HG03060 (cell line): Measurements from ENCODE around the gene KCNG1.
"Not testable (repeated sequence)": the region's sequence is repeated elsewhere in the genome, so short reads cannot be mapped to it uniquely, and the experiment has no call there.

Experiments
- ATAC-seq: cut with Tn5 transposase; IDR thresholded peaks from one replicate; pipeline ENCODE4 v1.9.1; 2021; ENCODE audit warnings: low read depth, moderate number of reproducible peaks; ENCODE audit not compliant: unreplicated experiment

The KCNG1 gene

DNA sequence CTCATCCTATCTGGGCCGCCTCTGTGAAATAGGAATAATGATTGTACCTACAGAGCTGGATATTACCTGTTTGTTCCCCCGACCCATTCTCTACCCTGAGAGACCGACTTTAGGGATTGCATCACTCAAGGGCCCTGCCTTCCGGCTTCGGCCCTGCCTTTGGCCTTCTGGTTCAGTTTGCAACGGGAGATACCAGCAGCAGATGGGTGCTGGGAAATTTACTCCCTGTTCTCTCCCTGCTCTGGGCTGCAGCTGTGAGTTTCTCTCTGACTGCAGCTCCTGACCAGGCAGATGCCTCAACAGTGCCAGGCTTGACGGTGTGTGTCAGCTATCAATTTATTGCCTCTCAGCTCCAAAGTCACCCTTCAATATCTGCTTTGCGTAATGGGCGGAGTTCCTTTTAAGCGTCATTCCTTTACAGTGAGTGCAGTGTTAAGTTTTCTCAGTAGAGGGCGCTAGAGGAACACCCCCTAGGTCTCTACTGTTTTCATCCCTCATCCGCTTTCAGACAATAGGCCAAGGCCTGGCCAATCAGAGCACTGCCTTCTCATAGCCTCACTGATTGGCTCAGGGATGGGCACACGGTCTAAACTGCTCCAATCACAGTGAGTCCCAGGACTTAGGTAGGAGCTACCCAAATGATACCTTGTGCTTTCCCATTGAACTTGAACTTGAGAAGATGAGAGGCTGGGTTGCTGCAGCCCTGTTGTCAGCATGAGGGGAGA lies 30.0 kb downstream of the KCNG1 start:
- ATAC-seq: no peak

DNA sequence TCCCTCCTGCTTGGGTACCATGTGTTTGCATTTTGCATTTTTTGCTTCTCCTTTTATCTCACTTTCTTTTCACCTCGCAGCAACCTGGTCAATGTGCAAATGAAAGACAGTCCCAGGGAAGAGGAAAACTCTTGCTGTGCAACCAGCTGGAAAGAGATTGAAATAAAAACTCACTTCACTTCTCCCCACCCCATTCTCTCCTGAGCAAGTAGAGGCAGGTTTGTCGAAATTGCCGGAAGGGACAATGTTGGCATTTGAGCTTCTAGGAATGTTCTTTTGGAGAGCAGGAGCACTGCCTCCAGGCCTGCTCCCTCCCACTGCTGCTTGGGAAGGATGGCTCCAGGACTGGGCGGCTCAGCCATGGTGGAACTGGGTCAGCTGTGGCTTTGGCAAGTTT lies 30.6 kb downstream of the KCNG1 start:
- ATAC-seq: no peak

DNA sequence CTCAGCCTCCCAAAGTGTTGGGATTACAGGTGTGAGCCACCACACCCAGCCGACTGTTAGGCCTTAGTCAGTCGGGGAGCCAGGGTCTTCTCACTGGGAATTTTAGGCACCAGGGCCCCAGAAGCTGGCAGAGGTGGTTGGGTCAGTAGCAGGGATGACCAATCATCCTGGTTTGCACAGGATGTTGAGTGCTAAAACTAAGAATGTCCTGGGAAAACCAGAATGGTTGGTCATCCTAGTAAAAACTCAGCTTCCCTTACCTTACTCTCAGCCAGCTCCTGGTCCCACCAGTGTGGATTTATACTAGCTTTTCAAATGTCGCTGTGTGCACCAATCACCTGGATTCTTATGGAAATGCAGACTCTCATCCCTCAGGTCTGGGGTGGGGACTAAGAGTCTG lies 31.8 kb downstream of the KCNG1 start:
- ATAC-seq: no peak

DNA sequence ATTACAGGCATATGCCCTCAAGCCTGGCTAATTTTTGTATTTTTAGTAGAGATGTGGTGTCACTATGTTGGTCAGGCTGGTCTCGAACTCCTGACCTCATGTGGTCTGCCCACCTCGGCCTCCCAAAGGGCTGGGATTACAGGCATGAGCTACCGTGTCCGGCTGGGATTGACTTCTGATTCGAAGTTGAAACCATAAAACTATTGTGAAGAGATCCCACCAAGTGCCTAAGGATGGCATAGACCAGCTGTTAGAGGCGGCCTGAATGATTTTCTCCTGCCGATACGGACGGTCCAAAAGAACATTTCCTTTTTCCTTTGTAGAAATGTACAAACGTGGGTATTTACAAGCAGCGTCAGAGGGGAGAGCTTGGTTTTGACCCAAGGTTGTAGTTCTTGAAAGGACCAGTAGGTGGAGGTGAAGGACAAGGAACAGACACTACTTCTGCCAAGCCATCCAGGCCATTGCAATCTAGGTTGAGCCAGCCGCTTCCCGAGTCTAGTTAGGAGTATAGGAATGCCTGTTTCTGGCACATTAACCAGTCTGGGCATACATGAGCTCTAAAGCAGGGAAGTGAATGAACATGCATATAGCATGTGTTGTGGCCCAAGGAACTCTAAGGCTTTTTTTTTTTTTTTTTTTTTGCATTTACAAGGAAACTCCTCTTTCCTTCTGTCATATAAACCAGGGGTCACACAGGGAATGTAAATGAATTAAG lies 35.3 kb downstream of the KCNG1 start:
- ATAC-seq: no peak

DNA sequence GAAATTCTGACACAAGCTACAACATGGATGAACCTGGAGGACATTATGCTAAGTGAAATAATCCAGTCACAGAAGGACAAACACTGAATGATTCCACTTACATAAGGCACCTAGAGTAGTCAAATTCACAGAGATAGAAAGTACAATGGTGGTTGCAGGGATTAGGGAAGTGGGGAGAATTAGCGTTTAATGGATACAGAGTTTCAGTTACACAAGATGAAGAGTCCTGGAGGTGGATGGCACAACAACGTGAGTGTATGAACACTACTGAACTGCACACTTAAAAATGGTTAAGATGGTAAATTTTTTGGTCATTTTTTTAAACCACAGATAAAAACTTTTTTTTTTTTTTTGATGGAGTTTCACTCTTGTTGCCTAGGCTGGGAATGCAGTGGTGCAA lies 39.6 kb downstream of the KCNG1 start:
- ATAC-seq: no peak

DNA sequence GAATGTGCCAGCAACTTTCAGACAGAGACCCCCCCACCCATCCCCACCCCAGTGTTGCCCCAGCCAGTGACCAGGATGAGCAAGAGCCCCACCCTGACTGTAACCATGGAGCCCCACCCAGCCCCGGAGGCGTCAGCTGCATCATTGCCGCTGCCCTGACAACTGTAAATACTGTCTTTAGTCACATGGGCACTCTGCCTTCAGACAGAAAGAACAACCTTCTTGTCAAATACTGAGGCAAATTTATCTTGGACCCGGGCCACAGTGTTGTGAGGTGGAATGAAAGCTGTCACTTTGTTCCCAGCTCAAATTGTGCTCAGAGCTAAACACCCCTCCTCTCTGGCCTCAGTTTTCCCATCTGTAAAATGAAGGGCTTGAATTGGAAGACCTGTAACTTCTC lies 40.5 kb downstream of the KCNG1 start:
- no peak for ATAC-seq

DNA sequence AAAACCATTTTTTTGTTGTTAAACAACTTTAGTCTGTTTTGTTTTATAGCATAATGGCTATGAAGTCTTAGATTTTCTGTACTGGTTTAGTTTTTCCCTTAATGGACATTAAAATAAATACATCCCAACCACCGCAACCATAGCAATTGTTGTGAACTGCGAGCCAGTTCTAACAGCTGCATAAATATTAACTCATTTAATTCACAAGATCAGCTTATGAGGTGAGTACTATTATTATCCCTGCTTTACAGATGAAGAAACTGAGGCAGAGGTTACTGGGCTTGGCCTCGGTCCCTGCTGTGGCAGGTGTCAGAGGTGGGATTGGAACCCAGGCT lies 41.2 kb downstream of the KCNG1 start:
- no peak for ATAC-seq

DNA sequence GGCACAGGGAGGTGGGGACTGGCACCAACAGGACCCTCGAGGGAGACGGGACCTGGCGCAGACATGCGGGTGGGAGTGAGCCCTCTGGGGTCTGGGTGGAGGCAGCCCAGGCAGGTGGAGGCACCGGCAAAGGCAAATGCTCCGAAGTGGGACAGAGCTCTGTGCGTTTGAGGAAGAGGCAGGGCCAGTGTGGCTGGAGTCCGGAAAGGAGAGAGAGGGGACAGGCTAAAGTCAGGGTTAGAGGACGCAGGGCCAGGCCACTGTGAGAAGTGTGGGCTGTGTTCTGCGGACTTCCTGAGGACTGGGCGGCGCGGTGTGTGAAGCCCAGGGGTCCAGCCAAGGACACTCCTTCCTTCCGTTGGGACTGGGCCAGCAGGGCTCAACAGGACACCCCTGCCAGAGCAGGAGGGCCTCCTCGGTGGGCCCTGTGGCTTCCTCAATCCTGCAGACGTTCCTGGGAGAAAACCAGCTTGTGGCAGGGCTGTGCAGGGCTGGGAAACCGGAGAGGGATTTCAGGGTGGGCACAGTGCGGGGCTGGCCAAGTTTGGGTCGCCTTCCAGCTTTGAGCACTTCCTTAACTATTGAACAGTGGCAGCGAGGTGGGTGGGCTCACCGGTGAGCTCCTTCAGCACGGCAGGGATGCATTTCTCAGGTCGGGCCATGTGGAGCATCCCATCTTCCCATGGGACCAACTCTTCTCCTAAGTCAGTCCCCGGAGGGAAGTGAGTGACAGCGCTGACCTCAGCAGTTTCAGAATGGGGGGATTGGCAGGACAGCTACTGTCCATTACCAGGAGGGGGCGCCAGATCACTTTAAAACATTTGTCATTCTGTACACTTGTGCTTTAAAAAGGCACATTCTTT lies 41.8 kb downstream of the KCNG1 start:
- ATAC-seq: no peak

DNA sequence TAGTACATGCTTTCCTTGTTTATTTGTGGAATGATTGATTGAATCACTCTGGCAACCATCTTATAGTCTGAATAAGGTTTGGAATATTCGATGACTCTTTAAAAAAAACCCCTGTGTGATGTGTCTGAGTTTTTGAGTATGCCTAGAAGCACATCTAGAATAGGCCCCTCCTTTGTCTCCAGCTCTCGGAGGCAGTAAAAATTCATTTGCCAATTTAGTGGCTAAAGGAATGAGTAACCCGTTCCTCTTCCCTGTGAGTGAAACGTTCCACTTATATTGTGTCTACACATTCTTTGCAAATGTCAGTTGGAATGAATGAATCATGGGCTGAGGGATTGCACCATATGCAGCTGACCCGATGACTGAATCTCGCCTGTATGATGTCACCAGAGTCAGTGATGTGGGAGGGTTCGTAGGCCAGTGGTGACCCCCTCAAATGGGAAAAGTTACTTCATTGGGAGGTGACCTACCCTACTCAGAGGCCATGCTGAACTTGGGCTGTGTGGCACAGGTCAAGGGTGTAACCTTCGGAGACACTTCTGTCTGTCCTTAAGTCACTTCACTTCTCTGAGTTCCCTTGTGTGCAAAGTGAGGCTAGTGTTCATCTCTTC lies 42.7 kb downstream of the KCNG1 start:
- ATAC-seq: no peak

DNA sequence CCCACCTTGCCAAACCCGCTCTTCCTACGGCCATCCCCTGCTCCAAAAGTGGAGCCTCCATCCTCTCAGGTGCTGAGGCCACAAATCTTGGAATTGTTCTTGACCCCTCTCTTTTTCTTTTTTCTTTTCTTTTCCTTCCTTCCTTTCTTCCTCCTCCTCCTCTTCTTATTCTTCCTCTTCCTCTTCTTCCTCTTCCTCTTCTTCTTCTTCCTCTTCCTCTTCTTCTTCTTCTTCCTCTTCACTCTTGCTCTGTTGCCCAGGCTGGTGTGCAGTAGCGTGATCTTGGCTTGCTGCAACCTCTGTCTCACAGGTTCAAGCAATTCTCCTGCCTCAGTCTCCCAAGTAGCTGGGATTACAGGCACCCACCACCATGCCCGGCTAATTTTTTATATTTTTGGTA lies 44.4 kb downstream of the KCNG1 start:
- ATAC-seq: not testable (repeated sequence)

DNA sequence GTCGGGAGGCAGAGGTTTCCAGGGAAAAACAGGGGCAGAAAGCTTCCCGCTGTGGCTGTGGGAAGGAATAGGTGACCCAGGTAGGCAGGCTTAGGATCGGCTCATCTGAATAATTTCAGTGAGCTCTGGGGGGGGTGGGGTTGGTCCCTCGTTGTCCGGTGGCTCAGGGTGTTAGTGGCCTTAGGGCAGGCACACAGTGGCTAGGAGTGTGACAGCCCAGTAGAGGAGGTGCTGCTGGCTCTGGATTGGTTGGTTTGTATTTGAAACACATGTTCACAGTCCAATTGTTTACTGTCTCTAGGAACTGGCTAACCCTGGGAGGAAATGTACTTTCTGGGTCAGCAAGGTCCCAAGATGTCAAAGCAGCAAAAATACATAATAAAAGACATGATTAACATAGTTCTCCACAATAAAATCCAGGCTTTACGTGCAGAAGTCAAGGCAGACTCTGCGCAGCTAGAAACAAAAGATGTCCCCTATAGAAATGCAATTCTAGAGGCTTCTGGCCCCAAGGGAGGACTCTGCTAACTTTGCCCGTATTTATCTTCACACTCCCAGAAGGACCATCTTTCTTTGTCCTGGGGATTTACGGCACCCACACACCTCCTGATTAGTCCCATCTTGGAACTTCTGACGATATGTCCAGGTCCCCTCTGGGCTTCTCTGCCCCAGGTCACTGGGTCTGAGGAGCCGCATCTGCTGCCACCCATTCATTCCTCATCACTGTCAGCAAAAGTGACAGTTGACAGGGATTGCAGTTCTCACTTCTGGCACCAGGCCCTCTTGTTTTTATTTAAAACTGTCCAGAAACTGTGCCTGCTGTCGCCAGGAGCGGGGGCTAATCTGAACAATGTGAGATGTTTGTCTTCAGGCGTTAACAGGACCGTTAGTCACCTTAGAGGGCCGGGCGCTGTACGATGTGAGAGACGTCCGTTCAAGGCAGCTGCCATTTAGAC lies 45.6 kb downstream of the KCNG1 start:
- no peak for ATAC-seq

DNA sequence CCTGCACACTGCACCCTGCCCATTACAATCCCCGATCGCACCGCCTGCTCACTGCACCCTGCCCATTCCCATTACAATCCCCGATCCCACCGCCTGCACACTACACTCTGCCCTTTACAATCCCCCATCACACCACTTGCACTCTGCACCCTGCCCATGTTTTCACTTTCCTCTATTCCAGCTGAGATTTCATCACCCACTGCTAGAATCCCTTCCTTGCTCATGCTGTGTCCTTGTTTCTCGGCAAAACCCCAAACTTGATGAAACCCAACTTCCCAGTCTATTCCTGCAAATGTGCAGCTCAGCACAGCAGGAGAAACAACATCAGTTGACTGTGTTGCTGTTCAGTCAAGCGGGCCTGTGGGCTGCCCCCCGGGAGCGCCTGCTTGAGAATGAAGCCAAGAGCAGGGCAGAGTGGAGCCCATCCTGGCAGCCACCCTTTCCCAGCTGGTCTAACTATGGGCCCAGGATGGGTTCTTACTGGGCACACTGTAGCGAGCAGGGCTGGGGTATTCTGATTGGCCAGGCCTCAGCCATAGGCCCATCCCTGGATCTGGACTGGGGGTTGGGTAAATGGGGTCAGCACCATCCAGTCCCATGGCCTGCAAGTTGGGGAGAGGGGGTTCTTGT lies 47.1 kb downstream of the KCNG1 start:
- no peak for ATAC-seq

DNA sequence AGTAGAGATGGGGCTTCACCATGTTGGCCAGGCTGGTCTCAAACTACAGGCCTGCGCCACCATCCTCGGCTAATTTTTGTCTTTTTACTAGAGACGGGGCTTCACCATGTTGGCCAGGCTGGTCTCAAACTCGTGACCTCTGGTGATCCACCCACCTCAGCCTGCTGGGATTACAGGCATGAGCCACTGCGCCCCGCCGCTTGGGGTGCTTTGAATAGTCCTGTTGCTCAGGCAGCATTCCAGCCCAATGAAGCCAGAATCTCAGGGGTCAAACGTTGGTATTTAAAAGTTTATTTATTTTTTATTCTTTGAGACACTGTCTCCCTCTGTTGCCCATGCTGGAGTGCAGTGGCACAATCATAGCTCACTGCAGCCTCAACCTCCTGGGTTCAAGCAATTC lies 53.0 kb downstream of the KCNG1 start:
- no peak for ATAC-seq

DNA sequence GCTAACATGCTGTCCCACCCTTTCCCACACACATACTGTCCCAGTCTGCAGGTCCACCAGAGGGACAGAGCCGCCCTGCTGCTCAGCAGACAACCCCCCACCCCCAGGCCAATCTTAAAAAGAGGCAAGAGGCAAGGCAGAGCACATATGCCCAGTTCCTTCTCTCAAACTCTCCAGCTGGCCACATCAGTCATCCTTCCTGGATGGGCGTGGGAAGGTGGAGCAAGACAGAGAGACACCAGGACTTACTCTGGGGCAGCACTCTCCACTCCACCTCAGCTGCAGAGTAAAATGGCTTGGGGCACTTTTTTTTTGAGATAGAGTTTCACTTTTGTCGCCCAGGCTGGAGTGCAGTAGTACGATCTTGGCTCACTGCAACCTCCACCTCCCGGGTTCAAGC lies 53.5 kb downstream of the KCNG1 start:
- no peak for ATAC-seq

DNA sequence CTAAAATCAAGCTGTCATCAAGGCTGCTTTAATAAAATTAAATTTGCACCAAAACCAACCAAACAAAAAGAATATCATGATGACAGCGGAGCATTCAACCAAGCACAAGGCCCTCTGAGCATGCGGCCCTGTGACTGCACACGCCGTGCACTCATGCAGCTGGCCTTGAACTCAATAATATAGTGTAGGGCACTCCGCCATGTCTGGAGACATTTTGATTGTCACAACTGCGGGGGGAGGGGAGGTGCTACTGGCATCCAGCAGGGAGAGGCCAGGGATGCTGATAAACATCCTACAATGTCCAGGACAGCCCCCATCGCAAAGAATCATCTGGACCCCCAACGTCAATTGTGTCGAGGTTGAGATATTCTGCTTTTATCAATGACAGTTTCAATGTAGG lies 54.6 kb downstream of the KCNG1 start:
- no peak for ATAC-seq

DNA sequence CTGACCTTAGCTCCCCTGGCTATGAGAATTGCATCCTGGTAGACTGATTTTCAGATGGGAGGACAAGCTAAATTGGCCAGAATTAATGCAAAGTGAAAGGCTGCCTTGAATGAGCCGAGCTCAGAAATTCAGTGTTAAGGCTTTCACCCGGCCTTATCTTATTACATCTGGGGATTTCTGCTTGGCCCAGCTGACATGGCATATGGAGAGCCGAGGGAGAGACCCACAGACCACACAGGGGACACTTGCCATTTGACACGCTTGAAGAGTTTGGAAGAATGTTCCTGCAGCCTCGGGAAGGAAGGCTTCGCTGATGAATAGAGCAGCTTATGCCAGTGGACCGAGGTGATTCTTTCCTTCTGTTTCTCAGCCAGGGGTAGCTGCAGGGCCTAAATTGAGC lies 55.3 kb downstream of the KCNG1 start:
- ATAC-seq: no peak

DNA sequence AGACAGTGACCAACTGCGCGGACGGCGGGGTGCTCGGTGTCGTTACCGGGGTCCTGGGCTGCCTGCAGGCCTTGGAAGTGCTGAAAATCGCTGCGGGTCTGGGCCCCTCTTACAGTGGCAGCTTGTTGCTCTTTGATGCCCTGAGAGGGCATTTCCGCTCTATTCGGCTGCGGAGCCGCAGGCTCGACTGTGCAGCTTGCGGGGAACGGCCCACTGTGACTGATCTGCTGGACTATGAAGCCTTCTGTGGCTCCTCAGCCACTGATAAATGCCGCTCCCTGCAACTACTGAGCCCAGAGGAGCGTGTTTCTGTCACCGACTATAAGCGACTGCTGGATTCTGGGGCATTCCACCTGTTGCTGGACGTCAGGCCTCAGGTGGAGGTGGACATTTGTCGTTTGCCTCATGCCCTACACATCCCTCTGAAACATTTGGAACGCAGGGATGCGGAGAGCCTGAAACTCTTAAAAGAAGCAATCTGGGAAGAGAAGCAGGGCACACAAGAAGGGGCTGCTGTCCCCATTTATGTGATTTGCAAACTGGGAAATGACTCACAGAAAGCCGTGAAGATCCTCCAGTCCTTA lies 63.3 kb downstream of the KCNG1 start:
- ATAC-seq: no peak

DNA sequence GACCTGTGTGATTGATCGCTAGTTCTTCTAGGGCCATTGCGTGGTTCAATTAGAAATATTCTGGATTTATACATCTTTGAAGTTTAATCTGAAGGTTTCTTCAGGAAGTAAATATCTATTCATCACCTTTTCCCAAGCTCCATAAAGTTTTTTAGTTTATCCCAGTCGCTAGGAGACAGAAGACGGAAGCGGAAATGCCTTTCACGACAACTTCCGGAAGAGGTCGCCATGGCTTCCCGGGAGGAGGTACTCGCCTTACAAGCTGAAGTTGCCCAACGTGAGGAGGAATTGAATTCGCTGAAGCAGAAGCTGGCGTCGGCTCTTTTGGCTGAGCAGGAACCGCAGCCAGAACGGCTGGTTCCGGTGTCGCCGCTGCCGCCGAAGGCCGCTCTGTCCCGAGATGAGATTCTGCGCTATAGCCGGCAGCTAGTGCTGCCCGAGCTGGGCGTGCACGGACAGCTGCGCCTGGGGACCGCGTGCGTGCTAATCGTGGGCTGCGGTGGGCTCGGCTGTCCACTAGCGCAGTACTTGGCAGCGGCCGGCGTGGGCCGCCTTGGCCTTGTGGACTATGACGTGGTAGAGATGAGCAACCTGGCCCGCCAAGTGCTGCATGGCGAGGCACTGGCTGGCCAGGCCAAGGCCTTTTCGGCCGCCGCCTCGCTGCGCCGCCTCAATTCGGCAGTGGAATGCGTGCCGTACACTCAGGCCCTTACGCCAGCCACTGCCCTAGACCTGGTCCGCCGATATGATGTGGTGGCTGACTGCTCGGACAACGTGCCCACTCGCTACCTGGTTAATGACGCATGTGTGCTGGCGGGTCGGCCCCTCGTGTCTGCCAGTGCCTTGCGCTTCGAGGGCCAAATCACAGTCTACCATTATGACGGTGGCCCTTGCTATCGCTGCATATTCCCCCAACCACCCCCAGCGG lies 64.0 kb downstream of the KCNG1 start, which contains the start of gene MOCS3:
Gene MOCS3 (plus strand): TSS at position 204 of the 928 bp plus-strand sequence. CDS start 25 bp downstream, at position 229.
- ATAC-seq: peak; percentile 71
